ENCODE measurements around the gene ANKFN1.

Gene ANKFN1

DNA sequence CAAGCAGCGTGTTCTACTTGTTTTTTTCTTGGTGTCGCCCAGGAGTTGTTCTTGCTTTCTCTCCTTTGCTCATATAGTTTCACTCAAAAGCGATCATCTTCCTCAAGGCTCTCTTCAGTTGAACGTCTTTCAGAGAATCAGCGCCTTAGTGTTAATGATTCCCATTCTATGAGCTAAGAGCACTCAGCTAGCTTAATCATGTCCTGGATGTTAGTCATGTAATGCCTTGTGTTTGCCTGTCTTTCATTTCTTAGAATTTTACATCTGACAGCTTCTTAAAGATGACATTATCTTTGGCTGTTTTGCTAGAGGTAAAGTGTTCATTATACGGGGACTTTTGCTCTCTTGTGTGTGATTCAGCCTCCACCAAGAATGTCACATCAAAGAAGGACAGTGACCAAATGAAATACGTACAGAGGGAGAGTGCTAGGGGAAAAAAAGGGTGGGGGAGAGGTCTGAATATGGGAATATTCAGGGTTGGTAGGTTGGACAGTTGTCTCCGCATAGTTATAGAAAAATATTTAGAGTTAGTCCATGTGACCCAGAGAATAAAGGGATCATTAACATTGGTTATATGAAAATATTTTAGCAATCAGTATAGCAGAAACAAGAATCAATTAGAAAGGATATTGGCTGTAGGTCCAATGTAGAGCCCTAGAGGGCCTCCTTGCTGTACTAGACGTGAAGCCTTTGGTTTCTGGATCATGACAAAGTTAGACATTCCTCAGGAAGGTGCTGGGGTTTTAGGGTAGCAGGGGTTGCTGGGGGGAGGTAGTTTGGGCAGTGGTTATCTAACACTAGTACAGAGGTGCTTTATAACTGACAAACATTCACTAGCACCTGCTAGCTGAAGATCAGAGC, 31.9 kb upstream of the ANKFN1 start:
- Histone ChIP-seq H3K4me1 (ENCODE audit: low read length) (no peaks in the 10 kb centered on the region), H3K79me2 (ENCODE audit: low read length) (no peaks in the 10 kb centered on the region), H3K4me3 (ENCODE audit: low read length) (no peak overlapping the region), H3K9me2 (replicated peaks; ENCODE audit: insufficient read depth, low read length) (no peaks in the 10 kb centered on the region), H4K20me1 (ENCODE audit: insufficient read depth, low read length) (no peaks in the 10 kb centered on the region), H3K4me2 (ENCODE audit: low read depth, low read length) (no peak overlapping the region), H3K27ac (ENCODE audit: low read length) (no peak overlapping the region), H3F3A (ENCODE audit: insufficient read depth, low read length) (no peaks in the 10 kb centered on the region), H3K9me3 (replicated peaks; ENCODE audit: insufficient read depth, low read length) (no peaks in the 10 kb centered on the region), H3K36me3 (replicated peaks; ENCODE audit: insufficient read depth, low read length) (no peaks in the 10 kb centered on the region), H2AFZ (ENCODE audit: low read length) (no peak overlapping the region), H3K9ac (ENCODE audit: low read length) (no peak overlapping the region), H3K27me3 (replicated peaks; ENCODE audit: insufficient read depth, low read length) (no peaks in the 10 kb centered on the region)
- TF ChIP-seq EZH2 (optimal IDR thresholded peaks at IDR 0.05; ENCODE audit: low read depth, low read length): no peak
- TF ChIP-seq, protein P1, sequence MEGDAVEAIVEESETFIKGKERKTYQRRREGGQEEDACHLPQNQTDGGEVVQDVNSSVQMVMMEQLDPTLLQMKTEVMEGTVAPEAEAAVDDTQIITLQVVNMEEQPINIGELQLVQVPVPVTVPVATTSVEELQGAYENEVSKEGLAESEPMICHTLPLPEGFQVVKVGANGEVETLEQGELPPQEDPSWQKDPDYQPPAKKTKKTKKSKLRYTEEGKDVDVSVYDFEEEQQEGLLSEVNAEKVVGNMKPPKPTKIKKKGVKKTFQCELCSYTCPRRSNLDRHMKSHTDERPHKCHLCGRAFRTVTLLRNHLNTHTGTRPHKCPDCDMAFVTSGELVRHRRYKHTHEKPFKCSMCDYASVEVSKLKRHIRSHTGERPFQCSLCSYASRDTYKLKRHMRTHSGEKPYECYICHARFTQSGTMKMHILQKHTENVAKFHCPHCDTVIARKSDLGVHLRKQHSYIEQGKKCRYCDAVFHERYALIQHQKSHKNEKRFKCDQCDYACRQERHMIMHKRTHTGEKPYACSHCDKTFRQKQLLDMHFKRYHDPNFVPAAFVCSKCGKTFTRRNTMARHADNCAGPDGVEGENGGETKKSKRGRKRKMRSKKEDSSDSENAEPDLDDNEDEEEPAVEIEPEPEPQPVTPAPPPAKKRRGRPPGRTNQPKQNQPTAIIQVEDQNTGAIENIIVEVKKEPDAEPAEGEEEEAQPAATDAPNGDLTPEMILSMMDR (IDR thresholded peaks at IDR 0.05; ENCODE audit: low read length): no peak
- TF ChIP-seq EZH2phosphoT487 (IDR thresholded peaks at IDR 0.05; ENCODE audit: low read length): no peak
- no peak for DNase-seq

DNA sequence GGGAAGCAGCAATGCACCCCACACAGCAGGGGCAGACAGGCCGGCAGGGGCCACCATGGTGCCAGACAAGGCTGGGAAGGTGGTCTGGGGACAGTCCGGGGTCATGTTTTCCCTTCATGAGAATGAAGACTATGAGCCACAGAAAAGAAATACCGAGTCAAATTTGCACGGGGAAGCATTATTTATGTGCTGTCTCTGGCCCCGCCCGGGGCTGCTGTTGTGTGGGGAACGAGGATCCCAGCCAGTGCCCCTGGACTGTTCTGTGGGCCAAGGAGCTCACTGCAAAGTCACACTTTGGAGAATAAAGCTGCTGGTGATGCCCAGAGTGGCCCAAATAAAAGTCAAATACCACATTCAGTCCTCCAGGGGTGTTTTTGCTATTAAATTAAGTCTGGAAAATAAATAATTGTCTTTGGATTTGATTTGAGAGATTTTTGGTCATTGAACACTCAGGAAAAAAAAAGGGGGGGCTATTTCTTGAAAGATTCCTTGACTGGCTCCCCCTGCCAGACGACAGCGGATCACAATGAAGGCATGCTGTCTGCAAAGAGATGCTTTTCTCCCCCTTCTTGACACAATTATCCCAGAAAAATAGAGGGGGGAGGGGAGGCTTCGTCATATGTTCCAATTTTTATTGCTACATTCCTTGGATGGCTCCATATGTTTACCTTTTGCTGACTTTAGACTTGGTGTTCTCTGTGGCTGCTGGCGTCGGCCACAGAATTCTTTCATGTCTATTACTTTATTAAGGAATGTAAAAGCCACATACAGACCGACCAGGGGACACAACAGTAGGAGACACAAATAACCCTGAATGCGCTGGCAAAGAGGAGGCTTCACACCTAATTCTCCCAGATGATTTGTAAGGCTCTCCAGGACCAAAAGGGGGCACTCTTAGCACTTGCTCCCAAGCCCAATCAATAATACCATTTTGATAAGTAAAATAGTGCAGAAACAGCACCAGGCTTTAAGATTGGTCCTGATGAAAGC, 27.1 kb upstream of the ANKFN1 start:
- no peak overlapping the region for H3K27ac ChIP-seq (ENCODE audit: low read length)
- no peaks in the 10 kb centered on the region for H3K4me1 ChIP-seq (ENCODE audit: low read length)
- no peaks in the 10 kb centered on the region for H3K9me2 ChIP-seq (replicated peaks; ENCODE audit: insufficient read depth, low read length)
- no peaks in the 10 kb centered on the region for H3K27me3 ChIP-seq (replicated peaks; ENCODE audit: insufficient read depth, low read length)
- no peak overlapping the region for H3K4me3 ChIP-seq (ENCODE audit: low read length)
- no peaks in the 10 kb centered on the region for H4K20me1 ChIP-seq (ENCODE audit: insufficient read depth, low read length)
- no peak overlapping the region for H3K9ac ChIP-seq (ENCODE audit: low read length)
- H3K36me3 ChIP-seq (replicated peaks; ENCODE audit: insufficient read depth, low read length): no peaks in the 10 kb centered on the region
- TF ChIP-seq EZH2phosphoT487 (IDR thresholded peaks at IDR 0.05; ENCODE audit: low read length): no peak
- TF ChIP-seq EZH2 (optimal IDR thresholded peaks at IDR 0.05; ENCODE audit: low read depth, low read length): no peak
- TF ChIP-seq, protein P1 (IDR thresholded peaks at IDR 0.05; ENCODE audit: low read length): peak; percentile 34
- DNase-seq: no peak
- no peaks in the 10 kb centered on the region for H3K9me3 ChIP-seq (replicated peaks; ENCODE audit: insufficient read depth, low read length)
- no peak overlapping the region for H2AFZ ChIP-seq (ENCODE audit: low read length)
- H3F3A ChIP-seq (ENCODE audit: insufficient read depth, low read length): no peaks in the 10 kb centered on the region
- no peaks in the 10 kb centered on the region for H3K79me2 ChIP-seq (ENCODE audit: low read length)
- H3K4me2 ChIP-seq (ENCODE audit: low read depth, low read length): no peak overlapping the region

DNA sequence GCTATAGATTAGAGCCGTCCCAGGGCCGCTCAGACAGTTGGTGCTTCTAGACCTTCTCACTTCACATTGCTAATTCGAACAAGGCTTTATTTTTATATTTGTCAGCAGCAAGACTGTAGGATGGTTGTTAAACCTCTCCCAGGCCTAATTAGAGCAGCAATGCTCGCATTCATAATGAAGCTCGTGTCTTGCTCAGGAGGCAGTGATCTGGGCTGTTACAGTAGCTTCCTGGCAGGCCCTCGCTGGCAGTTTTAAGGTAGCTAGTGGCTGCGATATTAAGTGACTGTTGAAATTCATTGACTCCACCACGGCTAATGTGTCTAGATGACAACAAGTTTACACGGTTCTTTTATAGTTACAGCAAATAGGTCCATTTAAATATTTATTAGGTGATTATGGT, 23.2 kb upstream of the ANKFN1 start:
- Histone ChIP-seq H3K9me3 (replicated peaks; ENCODE audit: insufficient read depth, low read length) (no peaks in the 10 kb centered on the region), H3K4me1 (ENCODE audit: low read length) (no peaks in the 10 kb centered on the region), H3F3A (ENCODE audit: insufficient read depth, low read length) (no peaks in the 10 kb centered on the region), H2AFZ (ENCODE audit: low read length) (no peak overlapping the region), H3K9me2 (replicated peaks; ENCODE audit: insufficient read depth, low read length) (no peaks in the 10 kb centered on the region), H3K27ac (ENCODE audit: low read length) (no peak overlapping the region), H3K4me2 (ENCODE audit: low read depth, low read length) (no peak overlapping the region), H3K4me3 (ENCODE audit: low read length) (no peak overlapping the region), H3K27me3 (replicated peaks; ENCODE audit: insufficient read depth, low read length) (no peaks in the 10 kb centered on the region), H4K20me1 (ENCODE audit: insufficient read depth, low read length) (no peaks in the 10 kb centered on the region), H3K9ac (ENCODE audit: low read length) (no peak overlapping the region), H3K36me3 (replicated peaks; ENCODE audit: insufficient read depth, low read length) (no peaks in the 10 kb centered on the region), H3K79me2 (ENCODE audit: low read length) (no peaks in the 10 kb centered on the region)
- TF ChIP-seq EZH2 (optimal IDR thresholded peaks at IDR 0.05; ENCODE audit: low read depth, low read length): no peak
- no peak for TF ChIP-seq EZH2phosphoT487 (IDR thresholded peaks at IDR 0.05; ENCODE audit: low read length)
- TF ChIP-seq, protein P1 (IDR thresholded peaks at IDR 0.05; ENCODE audit: low read length): no peak
- no peak for DNase-seq

Data from MM.1S (cell line).